ENCODE measurements around the gene TUBB4B.

TUBB4B gene

GRCh38 chr9:137293094-137293481 lies 52.0 kb downstream of the TUBB4B start:
- ATAC-seq (ENCODE audit: low read depth) (no peak), DNase-seq (ENCODE audit: low spot score) (no peak)
- Histone ChIP-seq H3K9me3 (ENCODE audit: severe bottlenecking) (no peaks in the 10 kb centered on the region), H3K27ac (ENCODE audit: poor library complexity, severe bottlenecking) (no peak overlapping the region), H3K4me1 (ENCODE audit: insufficient read depth, poor library complexity, severe bottlenecking) (no peaks in the 10 kb centered on the region), H3K27me3 (ENCODE audit: insufficient read depth, poor library complexity, severe bottlenecking) (no peaks in the 10 kb centered on the region), H3K36me3 (ENCODE audit: low read depth) (no peaks in the 10 kb centered on the region), H3K4me3 (ENCODE audit: severe bottlenecking) (no peak overlapping the region)
- TF ChIP-seq CTCF (IDR thresholded peaks at IDR 0.05; ENCODE audit: poor library complexity, severe bottlenecking): no peak
